HEK293T (cell line): Measurements from ENCODE around the gene RNU1-3.
"Not testable (repeated sequence)": the region's sequence is repeated elsewhere in the genome, so short reads cannot be mapped to it uniquely, and the experiment has no call there.

Source experiments
- ARNT ChIP-seq: fragments of 450-650 bp; IDR thresholded peaks from 2 replicates; pipeline ENCODE4 v1.6.1; 2017; ENCODE audit warnings: mild to moderate bottlenecking
- BHLHE40 ChIP-seq: fragments of 450-650 bp; IDR thresholded peaks from 2 replicates; pipeline ENCODE4 v1.6.1; 2016; ENCODE audit warnings: mild to moderate bottlenecking, moderate library complexity, borderline replicate concordance
- CTBP1 ChIP-seq: fragments of 450-650 bp; IDR thresholded peaks from 2 replicates; pipeline ENCODE4 v1.6.1; 2016; ENCODE audit warnings: borderline replicate concordance
- FOXA1 ChIP-seq: fragments of 450-650 bp; IDR thresholded peaks from 2 replicates; pipeline ENCODE4 v1.6.1; 2016; ENCODE audit warnings: mild to moderate bottlenecking
- FOXK2 ChIP-seq: fragments of 450-650 bp; IDR thresholded peaks from 2 replicates; pipeline ENCODE4 v1.6.1; 2016; ENCODE audit warnings: mild to moderate bottlenecking
- L3MBTL2 ChIP-seq: fragments of 450-650 bp; conservative IDR thresholded peaks from 2 replicates; pipeline ENCODE4 v1.6.1; 2016; ENCODE audit warnings: mild to moderate bottlenecking
- LEF1 ChIP-seq: fragments of 450-650 bp; IDR thresholded peaks from 2 replicates; pipeline ENCODE4 v1.6.1; 2017; ENCODE audit warnings: mild to moderate bottlenecking, borderline replicate concordance
- SUZ12 ChIP-seq: fragments of 450-650 bp; IDR thresholded peaks from 2 replicates; pipeline ENCODE4 v1.6.1; 2016; ENCODE audit warnings: mild to moderate bottlenecking
- TARDBP ChIP-seq: fragments of 450-650 bp; IDR thresholded peaks from 2 replicates; pipeline ENCODE4 v1.6.1; 2016
- TF ChIP-seq, protein P1 (sequence below): fragments of 450-650 bp; IDR thresholded peaks from 2 replicates; pipeline ENCODE4 v1.6.1; 2016

DNA sequence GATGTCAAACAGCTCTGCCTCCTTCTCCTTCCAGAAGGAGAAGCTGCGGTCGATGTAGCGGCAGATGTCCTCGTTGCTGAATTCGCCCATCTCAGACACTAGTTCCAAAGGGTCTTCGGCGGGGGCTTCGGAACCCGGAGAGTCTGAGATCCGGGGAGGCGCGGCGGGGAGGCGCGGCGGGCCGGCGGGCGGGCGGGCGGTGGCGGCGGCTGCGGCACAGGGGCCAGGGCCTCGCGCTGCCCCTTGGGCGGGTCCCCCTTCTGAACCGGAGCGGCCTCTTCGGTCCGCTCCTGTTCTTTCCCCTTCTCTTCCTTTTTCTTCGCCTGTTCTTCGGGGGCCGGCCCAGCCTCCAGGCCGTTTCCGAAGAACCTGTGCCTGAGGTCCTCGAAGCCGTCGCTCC is 25.5 kb upstream of the RNU1-3 start:
- not testable (repeated sequence) for TF ChIP-seq BHLHE40, TARDBP, FOXA1, L3MBTL2, ARNT, SUZ12, FOXK2, CTBP1, LEF1
- TF ChIP-seq, protein P1, sequence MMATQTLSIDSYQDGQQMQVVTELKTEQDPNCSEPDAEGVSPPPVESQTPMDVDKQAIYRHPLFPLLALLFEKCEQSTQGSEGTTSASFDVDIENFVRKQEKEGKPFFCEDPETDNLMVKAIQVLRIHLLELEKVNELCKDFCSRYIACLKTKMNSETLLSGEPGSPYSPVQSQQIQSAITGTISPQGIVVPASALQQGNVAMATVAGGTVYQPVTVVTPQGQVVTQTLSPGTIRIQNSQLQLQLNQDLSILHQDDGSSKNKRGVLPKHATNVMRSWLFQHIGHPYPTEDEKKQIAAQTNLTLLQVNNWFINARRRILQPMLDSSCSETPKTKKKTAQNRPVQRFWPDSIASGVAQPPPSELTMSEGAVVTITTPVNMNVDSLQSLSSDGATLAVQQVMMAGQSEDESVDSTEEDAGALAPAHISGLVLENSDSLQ: not testable (repeated sequence)
